Stimulated activated CD4-positive, alpha-beta T cell treated with anti-CD3 and anti-CD28 coated beads, TNF-alpha, amount 100 ng/mL, for 4 hours (primary cell): ENCODE measurements around the gene DEGS2.

Experiments used
- DNase-seq, 3 experiments: peaks; one replicate each; pipeline ENCODE4 v3.0.0-alpha.2; 2020; ENCODE audit warnings: low read depth in 3 of 3

The DEGS2 gene

DNA sequence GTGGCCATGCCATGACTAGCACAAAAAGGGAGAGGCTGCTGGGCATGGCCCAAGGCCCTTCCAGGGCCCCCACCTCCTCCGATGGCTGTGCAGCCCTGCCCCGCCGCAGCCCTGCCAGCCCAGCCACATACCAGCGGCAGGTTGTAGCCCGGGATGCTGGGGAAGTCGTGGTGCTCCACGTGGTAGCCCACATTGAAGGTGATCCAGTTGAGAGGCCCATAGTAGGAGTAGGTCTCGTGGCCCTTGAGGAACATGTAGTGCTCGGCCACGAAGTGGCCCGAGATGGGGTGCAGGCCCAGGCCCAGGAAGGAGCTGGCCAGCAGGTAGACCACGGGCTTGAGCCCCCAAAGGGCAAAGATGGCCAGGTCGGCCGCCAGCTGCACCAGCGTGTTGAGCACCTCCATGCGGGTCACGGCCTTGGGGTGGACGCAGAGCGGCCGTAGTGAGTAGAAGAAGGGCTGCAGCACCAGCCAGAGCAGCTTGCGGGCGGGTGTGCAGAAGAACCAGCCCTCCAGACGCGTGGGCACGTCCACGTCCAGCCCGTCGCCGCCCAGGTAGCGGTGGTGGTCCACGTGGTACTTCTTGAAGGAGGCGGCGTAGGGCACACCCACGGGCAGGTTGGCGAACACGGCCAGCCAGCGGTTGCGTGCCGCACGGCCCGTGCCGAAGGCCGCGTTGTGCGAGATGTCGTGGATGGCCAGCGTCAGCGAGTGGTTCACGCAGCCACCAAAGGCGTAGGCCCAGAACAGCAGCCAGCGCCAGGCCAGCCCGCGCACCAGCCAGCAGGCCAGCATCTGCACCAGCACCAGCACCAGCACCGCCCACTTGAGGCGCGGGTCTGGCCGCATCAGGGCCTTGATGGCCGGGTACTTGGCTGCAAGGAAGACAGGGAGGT, 10.4 kb downstream of the DEGS2 start:
- no peak for DNase-seq

DNA sequence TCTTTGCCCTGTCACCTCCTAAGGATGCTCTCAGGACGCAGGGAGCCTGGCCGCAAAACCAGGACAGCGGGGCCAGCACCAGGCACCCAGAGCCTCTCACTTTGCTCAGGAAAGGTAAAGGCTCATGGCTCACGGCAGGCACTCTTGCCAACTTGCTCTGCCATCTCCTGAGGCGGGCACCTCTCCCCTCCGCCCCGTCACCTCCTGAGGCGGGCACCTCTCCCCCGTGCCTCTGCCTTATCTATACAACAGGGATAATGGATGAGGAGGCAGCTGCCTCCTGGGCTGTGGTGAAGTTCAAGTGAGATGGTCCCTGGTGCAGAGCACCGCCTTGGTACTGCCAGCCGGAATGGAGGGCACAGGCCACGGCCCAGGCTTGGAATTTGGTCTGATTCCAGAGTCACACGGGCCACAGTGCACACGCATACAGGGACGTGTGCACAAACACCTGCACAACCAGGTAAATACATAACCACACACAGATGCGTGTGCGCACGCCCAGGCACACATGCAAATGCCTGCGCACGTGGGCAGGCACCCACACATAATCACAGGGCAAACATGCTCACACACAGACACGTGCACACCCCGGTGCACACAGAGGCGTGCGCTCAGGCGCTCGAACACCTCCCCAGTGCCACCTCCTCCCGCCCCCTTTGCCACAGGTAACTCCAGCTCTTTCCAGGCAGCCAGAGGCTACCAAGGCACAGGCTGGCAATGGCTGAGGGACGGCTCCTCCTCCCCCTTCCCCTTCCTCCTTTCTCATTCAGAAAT, 11.6 kb downstream of the DEGS2 start:
- DNase-seq: no peak

DNA sequence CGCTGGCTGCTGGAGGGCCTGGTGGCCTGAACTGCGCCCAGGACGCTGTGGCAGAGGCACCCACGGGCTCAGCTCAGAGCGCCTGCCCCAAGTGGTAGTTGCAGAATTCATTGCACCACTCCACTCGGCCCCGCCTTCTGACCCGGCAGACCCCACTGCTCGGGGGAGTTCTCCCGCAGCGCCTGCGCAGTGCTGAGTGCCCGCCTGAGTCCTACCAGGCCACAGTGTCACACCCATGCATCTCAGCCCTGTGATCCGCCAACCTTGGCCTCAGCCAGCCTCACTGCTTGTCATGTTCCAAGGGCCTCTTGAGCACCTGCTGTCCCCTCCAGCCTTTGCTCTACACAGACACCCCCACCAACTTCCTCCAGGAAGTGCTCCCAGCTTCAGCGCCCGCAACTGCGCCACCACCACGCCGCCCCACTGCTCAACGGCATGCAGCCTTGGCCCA, 12.2 kb downstream of the DEGS2 start:
- peak in 1 of 3 experiments; percentile 37 for DNase-seq

DNA sequence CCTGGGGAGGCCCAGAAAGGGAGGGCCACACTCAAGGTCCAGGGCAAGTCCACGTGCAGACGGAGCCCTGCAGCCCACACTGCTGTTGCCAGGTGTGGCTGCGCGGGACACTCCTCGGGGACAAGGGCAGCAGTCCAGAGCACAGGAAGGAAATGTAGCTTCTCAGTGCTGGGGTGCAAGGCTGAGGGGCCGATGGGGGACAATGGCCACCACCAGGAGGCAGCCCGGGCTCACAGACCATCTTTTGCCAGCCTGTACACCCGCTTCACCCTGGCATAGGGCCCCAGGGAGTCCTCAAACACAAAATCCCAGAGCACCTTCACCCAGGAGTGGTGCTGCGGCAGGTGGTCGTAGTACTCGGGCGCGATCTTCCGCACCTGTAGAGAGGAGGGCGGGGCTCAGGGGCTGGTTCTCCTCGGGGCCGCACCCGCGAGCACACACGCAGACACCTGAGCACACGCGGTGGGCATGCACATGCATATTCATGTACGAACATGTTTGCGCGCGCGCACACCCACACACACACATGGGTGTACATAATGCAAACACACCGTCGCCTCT, 12.8 kb downstream of the DEGS2 start:
- DNase-seq: no peak

DNA sequence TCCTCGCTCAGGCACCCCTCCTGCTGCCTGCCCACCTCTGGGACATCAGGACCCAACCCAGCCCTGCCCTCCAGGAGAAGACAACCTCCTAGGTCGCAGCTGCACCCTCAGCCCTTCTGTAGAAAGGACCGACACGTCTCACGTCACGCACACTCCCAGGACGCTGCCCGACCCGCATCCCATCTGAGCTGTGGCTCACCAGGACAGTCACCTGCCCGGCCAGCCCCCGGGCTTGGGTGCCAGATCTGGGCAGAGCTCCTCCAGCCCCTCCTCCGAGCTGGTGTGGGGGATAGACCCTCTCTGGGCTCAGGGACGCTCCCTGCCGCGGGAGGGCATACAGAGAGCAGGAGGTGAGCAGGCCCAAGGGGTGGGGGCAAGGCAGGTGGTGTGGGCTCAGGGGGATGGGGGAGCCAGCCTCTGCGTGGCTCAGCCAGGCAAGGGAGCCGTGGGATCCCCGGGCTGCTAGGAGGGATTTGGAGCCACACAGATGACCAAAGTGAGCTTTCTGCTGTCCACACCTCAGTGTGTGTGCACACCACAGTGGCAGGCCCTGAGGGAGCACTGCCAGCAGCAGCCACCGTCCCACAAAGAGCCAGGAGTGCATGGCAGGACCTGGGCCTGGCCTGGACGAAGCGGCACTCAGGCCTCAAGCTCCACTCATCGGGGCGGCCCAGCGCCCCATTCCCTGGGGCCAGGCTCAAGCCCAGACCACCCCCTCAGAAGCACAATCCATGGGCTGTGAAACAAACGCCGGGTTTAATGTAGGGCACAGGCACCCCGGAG, 13.6 kb downstream of the DEGS2 start:
- DNase-seq: no peak

DNA sequence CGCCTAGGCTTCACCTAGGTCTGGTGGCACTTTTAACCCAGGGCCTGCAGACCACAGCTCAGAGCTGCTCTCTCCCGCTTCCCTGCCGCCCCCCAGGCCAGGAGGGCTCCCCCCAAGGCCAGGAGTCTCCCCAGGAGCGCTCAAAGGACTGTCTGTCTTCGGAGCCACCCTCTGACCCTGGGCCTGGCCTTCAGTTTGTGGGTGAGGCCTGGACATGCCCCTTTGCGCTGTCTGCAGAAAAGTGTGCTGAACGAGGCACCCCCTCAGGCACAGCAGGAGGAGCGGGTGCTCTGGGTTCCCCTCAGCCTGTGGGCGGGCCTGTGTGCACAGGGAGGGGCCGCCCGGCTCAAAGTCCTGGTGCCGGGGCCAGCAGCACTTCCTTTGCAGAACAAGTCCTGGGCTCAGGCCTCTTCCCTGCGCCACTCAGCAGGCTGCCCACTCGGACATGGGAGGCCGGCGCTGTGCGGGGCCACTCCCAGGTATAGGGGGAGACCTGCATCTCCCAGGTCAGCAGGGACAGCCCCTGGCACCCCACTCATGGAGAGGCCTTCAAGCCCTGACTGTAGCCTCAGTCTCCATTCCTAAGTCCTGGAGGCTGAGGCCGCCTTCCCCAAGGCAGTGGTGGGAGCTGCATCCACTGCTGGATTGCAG, 14.3 kb downstream of the DEGS2 start:
- no peak for DNase-seq

DNA sequence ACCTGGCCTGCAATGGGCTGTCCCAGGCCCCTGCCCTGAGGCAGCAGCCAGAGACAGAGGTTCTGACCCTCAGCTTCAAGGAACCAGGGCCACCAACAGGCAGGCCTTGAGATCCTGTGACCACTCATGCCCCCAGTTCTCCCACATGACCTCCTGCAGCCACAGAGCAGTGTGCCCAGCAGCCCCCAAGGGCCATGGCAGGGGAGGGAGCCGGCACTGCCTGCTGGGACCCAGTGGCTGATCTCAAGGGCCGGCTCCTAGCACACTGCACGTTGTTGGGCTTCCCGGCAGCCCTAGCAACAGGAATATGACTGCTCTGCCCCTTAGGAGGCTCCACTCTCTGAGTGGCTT, 14.8 kb downstream of the DEGS2 start:
- no peak for DNase-seq

DNA sequence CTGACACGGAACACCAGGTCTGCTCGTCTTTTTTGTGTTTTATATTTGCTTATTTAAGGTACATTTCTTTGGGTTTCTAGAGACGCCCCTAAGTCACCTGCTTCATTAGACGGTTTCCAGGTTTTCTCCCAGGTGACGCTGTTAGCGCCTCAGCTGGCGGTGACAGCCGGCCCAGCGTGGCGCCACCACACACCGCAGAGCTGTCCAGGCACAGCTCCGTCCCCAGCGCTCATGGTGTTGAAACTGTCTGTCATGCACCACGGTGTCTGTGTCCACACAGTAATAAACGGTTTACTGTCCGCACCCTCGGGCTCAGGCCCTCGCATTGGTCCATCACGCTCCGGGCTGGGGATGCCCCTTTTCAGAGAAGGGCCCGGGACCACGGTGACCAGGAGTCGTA, 15.5 kb downstream of the DEGS2 start:
- no peak for DNase-seq

DNA sequence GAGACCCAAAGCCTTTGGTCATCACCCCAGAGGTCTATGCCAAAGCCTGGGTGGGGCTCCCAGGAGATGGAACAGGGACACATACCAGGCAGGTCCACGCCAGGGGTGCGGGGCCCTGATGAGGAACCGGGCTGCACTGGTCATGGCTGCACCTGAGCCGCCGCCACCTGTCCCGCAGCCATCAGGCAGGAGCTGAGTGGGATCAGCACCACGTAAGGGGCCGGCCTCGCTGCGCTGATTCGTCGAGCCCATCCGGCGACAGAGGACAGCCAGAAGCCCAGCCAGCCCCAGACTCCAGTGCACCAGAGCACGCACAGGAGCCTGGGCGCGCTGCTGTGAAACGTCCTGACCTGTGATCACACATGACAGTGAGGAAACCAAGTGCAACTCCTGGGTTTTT, 15.9 kb downstream of the DEGS2 start:
- DNase-seq: no peak

DNA sequence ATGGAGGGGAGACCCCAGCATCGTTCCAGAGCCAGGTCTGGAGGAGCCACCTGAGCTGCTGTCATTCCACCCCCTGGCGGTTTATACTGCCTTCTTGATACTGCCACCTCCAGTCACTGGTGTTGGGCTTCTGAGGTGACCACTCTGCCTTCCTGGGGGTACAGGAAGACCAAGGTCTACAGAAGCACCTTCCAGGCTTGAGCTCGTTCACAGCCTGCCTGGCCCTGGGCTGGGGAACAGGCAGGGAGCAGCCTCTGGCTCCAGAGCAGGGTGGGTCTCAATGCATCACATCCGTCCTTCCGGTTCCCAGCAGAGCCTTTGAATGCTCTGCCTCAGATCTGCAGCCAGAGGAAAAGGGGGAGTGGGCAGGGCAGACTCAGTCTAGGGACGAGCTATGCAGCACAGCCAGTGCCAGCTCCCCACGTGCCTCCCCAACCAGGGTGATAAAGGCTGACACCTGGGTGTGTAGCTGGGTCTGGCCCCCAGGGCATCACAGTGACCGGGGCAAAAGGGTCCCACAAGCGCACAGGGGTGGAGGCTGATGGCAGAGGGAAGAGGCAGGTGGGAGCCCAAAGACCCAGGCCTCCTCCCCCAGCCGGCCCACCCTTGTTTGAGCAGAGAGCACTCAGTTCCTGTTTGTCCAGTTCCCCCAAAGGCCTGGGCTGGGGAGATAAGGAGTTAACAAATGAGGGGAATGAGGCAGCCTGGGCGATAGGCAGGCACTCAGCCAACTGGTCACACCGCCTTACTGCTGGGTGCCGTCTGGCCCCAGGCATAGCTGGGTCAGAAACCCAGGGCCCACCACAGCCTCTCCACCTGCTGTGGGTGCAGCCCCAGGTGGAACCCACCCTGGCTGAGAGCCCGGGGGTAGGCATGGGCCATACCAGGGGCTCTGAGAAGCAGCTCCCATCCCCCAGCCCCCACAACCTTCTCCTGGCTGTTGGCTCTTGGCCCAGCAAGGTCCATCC, 17.1 kb downstream of the DEGS2 start:
- DNase-seq: no peak

DNA sequence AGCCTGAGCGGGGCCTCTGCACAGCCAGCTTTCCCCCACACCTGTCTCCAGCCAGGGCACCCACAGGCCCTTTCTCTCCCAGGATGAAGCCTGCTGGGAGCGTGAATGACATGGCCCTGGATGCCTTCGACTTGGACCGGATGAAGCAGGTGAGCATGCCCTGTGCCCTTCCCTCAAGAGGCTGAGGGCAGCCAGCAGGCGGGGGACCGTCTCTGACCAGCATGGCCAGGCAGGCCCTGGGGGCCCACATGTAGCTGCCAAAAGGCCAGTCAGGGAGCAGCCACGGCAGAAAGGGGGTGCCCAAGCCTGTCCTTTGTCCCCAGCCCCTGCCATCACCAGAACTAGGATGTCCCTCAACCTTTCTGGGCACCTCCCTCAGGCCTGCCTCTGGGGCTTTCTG, 18.3 kb downstream of the DEGS2 start:
- DNase-seq: no peak

DNA sequence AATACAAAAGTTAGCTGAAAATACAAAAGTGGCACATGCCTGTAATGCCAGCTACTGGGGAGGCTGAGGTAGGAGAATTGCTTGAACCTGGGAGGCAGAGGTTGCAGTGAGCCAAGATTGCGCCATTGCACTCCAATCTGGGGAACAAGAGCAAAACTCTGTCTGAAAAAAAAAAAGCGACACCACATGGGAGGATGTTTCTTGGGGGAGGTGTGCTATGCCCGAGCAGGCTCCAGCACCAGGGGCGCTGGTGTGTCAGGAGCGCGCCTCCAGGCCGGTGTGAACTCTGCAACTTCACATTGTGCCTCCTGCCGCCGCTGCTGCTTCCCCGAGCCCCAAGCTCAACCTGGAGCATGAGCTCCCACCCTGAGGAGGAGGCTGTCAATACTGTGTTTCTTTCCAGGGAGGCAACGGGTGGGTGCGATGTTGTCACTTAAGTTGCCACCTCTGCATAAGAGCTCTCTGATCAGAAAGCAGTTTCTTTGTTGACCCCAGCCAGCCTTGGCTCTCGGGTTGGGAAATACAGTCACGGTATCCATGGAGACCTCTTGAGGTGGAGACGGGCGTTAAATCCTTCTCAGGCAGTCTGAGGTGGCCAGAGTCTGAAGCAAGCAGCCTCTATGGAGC, 18.9 kb downstream of the DEGS2 start:
- DNase-seq: no peak

DNA sequence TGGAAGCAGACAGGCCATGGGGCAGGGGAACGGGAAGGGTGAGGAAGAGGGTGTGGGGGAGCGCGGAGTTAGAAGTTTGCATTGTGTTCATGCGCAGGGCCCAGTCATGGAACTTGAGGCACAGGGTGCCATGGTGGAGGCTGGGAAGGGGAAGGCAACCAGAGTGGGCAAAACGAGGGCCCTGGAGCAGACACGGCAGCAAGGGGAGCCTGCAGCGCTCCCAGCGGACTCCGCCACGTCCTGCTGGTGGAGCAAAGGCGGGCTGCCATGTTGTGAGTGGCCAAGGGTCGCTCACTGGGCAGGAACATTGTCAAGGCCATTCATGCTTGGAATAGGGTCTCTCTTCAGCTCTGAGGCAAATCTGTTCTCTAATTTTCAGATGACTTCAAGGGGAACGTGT, 20.5 kb downstream of the DEGS2 start:
- no peak for DNase-seq

DNA sequence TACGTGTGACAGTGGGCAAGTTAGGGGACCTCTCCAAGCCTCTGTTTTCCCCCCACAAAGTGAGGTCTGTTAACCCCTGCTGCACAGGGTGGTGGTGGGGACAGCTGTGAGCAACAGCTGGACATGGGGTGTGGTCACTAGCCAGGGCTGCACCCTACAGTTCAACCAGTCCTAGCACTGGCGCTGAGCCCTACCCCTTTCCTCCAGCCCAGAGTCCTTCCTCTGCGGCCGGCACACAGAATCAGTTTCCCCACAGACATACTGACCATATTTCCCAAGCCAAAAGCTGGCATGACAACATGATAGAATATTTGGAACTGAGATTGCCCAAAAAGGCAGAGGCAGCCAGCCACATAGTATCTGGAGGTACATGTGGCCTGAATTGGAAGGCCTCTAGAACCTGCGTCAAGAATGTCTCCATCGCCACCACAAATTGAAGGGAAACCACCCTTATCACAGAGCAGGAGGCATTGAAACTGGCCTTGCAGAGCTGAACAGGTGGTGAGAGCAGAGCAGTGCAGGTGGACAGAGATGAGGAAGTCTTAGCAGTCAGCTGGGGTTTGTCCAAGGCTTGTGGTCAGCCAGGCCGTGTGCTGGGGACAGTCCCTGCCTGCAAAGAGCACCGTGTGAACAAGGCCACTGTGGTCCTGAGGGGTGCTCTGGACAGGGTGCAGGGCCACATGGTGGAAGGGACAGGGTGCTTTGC, 21.2 kb downstream of the DEGS2 start:
- no peak for DNase-seq

DNA sequence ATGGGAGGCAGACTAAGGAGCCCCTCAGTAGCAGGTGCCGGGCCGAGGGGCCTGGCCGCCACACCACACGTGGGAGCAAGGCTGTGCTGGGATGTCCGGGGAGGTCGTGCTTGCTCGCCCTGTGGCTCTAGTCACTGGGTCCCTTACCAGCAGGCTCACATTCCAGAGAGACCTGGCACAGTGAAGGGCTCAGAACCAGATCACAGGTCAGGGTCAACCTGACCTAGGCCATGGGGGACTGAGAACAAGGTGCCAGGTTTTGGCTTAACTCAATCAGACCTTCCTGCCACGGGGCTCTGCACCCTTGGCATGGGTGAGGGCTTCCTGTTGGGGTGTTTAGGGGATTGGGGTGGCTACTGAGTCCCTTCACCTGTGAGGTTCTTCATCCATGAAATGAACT, 22.3 kb downstream of the DEGS2 start:
- DNase-seq: no peak

DNA sequence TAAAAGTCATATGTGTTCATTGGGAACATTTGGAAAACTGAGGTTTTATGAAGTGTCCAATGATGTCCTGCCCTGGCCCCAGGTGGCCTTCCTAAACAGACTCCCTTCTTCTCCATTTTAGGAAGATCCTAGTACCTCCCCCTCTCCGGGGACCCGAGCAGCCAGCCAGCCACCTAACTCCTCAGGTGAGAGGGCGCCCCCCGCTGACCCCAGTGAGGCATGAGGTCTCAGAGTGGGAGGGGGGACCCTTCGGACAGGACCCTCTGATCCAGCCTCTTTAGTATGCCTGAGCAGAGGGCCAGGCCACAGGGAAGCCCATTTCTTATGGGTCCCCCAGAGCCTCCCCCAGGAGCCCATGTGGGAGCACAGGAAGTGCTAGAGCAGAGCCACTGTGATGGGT, 23.7 kb downstream of the DEGS2 start:
- no peak for DNase-seq

DNA sequence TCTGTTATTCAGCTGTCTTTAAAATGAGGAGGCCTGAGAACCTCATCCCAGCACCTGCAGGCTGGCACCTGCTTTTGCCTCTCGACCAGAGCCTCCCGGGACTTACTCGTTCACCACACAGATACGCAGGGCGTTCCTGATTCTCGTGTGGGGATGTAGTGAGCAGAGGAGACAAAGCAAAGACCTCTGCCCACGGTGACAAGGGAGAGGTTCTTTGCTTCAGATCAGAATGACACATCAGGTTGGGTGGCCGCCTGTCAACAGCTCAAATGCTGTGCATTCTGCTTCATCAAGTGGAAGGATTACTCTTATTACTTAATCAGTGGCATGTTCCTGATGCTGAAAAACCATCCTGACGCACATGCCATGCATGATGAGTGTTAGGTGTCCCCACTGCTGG, 24.4 kb downstream of the DEGS2 start:
- DNase-seq: no peak

DNA sequence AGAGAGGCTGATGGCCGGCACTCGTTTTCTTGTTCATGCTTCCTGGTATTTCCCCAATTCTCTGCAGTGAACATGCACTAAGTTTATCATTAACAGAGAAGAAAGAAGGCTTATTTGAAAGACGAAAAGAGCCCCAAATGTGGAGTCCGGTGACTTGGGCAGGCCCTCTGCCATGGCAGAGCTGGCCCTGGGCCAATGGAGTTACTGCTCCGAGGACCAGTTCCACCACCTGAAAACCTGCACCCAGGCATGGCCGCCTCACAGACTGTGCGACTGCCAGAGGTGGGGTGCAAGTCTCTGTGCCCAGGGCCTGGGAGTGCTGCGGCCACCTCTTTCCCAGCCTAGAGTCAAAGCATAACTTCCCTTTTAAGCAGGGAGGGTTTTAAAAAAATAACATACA, 24.9 kb downstream of the DEGS2 start:
- DNase-seq: no peak

DNA sequence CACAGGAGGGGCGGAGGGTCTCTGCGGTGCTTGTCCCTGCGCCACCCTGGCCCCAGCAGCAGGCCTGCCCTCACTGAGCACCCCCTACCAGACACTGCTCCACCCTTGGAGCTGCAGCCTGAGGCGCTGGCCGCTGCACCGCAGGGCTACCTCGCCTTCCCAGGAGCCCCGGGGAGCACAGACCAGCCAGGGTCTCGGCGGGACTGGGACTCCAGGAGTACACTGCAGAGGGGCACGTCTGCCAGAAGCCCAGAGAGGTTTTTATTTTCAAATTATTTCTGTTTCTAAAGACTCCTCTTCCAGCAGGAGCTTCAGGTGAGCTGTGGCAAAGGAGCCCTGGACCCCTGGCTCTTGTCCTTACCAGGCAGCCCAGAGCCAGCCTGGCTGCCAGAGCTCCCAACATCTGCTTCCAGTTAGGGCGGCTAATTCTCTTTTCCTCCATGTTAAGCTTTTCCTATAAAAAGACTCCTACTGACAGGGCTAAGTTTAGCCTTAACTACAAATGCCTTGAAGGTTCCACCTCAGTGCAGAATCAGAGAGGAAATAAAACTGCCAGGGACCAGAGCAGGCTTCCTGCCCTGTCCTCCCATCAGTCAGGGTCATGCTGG, 26.4 kb downstream of the DEGS2 start:
- no peak for DNase-seq
